HG03460 (cell line): ENCODE data around the gene AKR1B1.

Experiments
- ATAC-seq: cut with Tn5 transposase; IDR thresholded peaks from one replicate; pipeline ENCODE4 v1.9.1; 2021; ENCODE audit not compliant: unreplicated experiment

Gene AKR1B1

GRCh38 chr7:134420424-134421125, 38.3 kb downstream of the AKR1B1 start:
- ATAC-seq: no peak

- ATAC-seq: no peak
These were observed 39.0 kb downstream of the AKR1B1 start for GRCh38 chr7:134419875-134420274.

GRCh38 chr7:134419085-134419484, 39.8 kb downstream of the AKR1B1 start:
- no peak for ATAC-seq

GRCh38 chr7:134415700-134416099, 43.2 kb downstream of the AKR1B1 start:
- ATAC-seq: no peak

GRCh38 chr7:134414109-134414508, 44.8 kb downstream of the AKR1B1 start:
- ATAC-seq: no peak

- ATAC-seq: no peak
These were observed 51.6 kb downstream of the AKR1B1 start for GRCh38 chr7:134407311-134407710.

- no peak for ATAC-seq
These were observed 52.5 kb downstream of the AKR1B1 start for GRCh38 chr7:134406431-134406830.

- no peak for ATAC-seq
These were observed 53.6 kb downstream of the AKR1B1 start for GRCh38 chr7:134405299-134405698.

GRCh38 chr7:134403062-134403461, 55.8 kb downstream of the AKR1B1 start:
- no peak for ATAC-seq

GRCh38 chr7:134400859-134401258, 58.0 kb downstream of the AKR1B1 start:
- ATAC-seq: no peak

- ATAC-seq: no peak
These were observed 62.9 kb downstream of the AKR1B1 start for GRCh38 chr7:134396031-134396430.

GRCh38 chr7:134395604-134396003, 63.3 kb downstream of the AKR1B1 start:
- ATAC-seq: no peak

GRCh38 chr7:134394056-134394455, 64.8 kb downstream of the AKR1B1 start:
- ATAC-seq: no peak
